A673 (cell line): ENCODE data around the gene GABBR1. TPM values are rescaled to one million over a fixed set of nuclear protein-coding genes. Genes with fewer than 3 reads are reported as not detected.

ENCODE experiments used
- BruUV-seq: library from RNA; stranded (reverse); fragments of 400-500 nt; replicated peaks from 2 replicates; lab custom pipeline; 2021; lab: Mats Ljungman, UMichigan
- CTCF ChIA-PET: fragments of 300-600 bp; sonication (Branson Sonifier 250); formaldehyde crosslinking; loops from one replicate; lab custom pipeline; 2022; ENCODE audit warnings: antibody characterized with exemption; lab: Charles Lee
- POLR2A ChIA-PET: fragments of 300-600 bp; sonication (Branson Sonifier 250); formaldehyde crosslinking; loops from one replicate; lab custom pipeline; 2022; ENCODE audit warnings: antibody characterized with exemption; ENCODE audit not compliant: low non-redundant PET; lab: Charles Lee
- DNase-seq: peaks from one replicate; pipeline ENCODE4 v3.0.0-alpha.2; 2015; ENCODE audit warnings: low spot score
- H3K27ac ChIP-seq: fragments of 200-600 bp; sonication (generic); 2 replicates; pipeline ENCODE4 v1.5.1; 2016; ENCODE audit warnings: mixed run types, low read depth, mild to moderate bottlenecking, mixed read lengths, antibody characterized with exemption, low read length; ENCODE audit not compliant: poor library complexity, severe bottlenecking
- H3K27me3 ChIP-seq: fragments of 200-600 bp; sonication (generic); replicated peaks from 2 replicates; pipeline ENCODE4 v1.6.1; 2017; ENCODE audit warnings: mixed run types, low read depth, mild to moderate bottlenecking, mixed read lengths, antibody characterized with exemption, low read length; ENCODE audit not compliant: insufficient read depth, poor library complexity
- H3K36me3 ChIP-seq: fragments of 200-600 bp; sonication (generic); 2 replicates; pipeline ENCODE4 v1.6.1; 2016; ENCODE audit warnings: mixed run types, mild to moderate bottlenecking, mixed read lengths, antibody characterized with exemption, low read length; ENCODE audit not compliant: insufficient read depth, poor library complexity, severe bottlenecking
- H3K4me1 ChIP-seq: fragments of 200-600 bp; sonication (generic); 2 replicates; pipeline ENCODE4 v1.6.1; 2017; ENCODE audit warnings: mixed run types, mild to moderate bottlenecking, mixed read lengths, antibody characterized with exemption, low read length; ENCODE audit not compliant: insufficient read depth, poor library complexity, severe bottlenecking
- H3K4me3 ChIP-seq: fragments of 200-600 bp; sonication (generic); 2 replicates; pipeline ENCODE4 v1.5.1; 2016; ENCODE audit warnings: low read depth, mixed run types, mild to moderate bottlenecking, mixed read lengths, low read length; ENCODE audit not compliant: poor library complexity, severe bottlenecking
- H3K9me3 ChIP-seq: fragments of 200-600 bp; sonication (generic); 2 replicates; pipeline ENCODE4 v1.6.1; 2016; ENCODE audit warnings: mixed run types, low read depth, mild to moderate bottlenecking, mixed read lengths, antibody characterized with exemption, low read length; ENCODE audit not compliant: poor library complexity, severe bottlenecking
- EZH2 ChIP-seq: fragments of 200-600 bp; sonication (generic); IDR thresholded peaks from 2 replicates; pipeline ENCODE4 v1.6.1; 2017; ENCODE audit warnings: borderline replicate concordance, low read depth, mild to moderate bottlenecking, mixed read lengths, antibody characterized with exemption, low read length; ENCODE audit not compliant: poor library complexity, severe bottlenecking
- intact Hi-C: fragments of 100-400 bp; cut with micrococcal nuclease; formaldehyde crosslinking; loops from one replicate; pipeline ENCODE4 v1.10.0; 2022; ENCODE audit not compliant: unreplicated experiment
- total RNA-seq: library from RNA; stranded (reverse); gene quantifications from 2 replicates; pipeline ENCODE4 v1.2.3, GENCODE V29; 2021
- TF ChIP-seq, protein P1 (sequence below): fragments of 300-800, 200-600 bp; sonication (generic); conservative IDR thresholded peaks from 2 replicates; pipeline ENCODE4 v1.5.1; 2017; ENCODE audit warnings: low read depth, mild to moderate bottlenecking, antibody characterized with exemption, low read length, moderate library complexity, mixed read lengths

The GABBR1 gene
- total RNA-seq, 1 experiment from 2014 or later = 81.3 TPM

- no peak within 1 kb of the TSS for H3K4me3 ChIP-seq
- no peak for DNase-seq
- no peaks in the 10 kb centered on the region for H3K9me3 ChIP-seq
- H3K4me1 ChIP-seq = no peaks in the 10 kb centered on the region
- no peaks in the 10 kb centered on the region for H3K36me3 ChIP-seq
- intact Hi-C loops = no loop called here
- no peak for TF ChIP-seq EZH2
- TF ChIP-seq, protein P1, sequence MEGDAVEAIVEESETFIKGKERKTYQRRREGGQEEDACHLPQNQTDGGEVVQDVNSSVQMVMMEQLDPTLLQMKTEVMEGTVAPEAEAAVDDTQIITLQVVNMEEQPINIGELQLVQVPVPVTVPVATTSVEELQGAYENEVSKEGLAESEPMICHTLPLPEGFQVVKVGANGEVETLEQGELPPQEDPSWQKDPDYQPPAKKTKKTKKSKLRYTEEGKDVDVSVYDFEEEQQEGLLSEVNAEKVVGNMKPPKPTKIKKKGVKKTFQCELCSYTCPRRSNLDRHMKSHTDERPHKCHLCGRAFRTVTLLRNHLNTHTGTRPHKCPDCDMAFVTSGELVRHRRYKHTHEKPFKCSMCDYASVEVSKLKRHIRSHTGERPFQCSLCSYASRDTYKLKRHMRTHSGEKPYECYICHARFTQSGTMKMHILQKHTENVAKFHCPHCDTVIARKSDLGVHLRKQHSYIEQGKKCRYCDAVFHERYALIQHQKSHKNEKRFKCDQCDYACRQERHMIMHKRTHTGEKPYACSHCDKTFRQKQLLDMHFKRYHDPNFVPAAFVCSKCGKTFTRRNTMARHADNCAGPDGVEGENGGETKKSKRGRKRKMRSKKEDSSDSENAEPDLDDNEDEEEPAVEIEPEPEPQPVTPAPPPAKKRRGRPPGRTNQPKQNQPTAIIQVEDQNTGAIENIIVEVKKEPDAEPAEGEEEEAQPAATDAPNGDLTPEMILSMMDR = no peak
- peaks cover 79% of the 10 kb centered on the region for H3K27me3 ChIP-seq
- ChIA-PET CTCF (no interaction called here), POLR2A (no interaction called here)
- H3K27ac ChIP-seq = no peak within 1 kb of the TSS
- BruUV-seq = no TSS peak
These were observed 73.3 kb downstream of the GABBR1 start, which contains the start of gene UBD for GRCh38 chr6:29559524-29560287. Gene UBD, minus strand, starts transcription at chr6:29559732. Its CDS starts 31 bp downstream, at chr6:29559701.

DNA sequence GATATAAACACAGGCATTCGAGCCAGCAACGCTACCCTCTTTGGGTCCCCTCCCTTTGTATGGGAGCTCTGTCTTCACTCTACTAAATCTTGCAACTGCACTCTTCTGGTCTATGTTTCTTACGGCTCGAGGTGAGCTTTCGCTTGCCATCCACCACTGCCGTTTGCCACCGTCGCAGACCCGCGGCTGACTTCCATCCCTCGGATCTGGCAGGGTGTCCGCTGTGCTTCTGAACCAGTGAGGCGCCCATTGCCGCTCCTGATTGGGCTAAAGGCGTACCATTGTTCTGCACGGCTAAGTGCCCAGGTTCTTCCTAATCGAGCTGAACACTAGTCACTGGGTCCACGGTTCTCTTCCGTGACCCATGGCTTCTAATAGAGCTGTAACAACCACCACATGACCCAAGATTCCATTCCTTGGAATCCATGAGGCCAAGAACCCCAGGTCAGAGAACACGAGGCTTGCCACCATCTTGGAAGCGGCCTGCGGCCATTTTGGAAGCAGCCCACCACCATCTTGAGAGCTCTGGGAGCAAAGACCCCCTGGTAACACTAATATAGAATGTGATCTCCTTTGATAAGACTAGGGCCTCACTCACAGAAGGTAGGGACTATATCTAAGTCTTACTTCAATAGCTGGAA is 74.4 kb downstream of the GABBR1 start:
- H3K36me3 ChIP-seq = no peaks in the 10 kb centered on the region
- peaks cover 83% of the 10 kb centered on the region for H3K27me3 ChIP-seq
- no peak overlapping the region for H3K27ac ChIP-seq
- DNase-seq = no peak
- H3K4me1 ChIP-seq = no peaks in the 10 kb centered on the region
- ChIA-PET POLR2A (no interaction called here), CTCF (no interaction called here)
- intact Hi-C loops = no loop called here
- no TSS peak for BruUV-seq
- H3K4me3 ChIP-seq = no peak overlapping the region
- TF ChIP-seq EZH2 = no peak
- TF ChIP-seq, protein P1 = no peak
- H3K9me3 ChIP-seq = no peaks in the 10 kb centered on the region

DNA sequence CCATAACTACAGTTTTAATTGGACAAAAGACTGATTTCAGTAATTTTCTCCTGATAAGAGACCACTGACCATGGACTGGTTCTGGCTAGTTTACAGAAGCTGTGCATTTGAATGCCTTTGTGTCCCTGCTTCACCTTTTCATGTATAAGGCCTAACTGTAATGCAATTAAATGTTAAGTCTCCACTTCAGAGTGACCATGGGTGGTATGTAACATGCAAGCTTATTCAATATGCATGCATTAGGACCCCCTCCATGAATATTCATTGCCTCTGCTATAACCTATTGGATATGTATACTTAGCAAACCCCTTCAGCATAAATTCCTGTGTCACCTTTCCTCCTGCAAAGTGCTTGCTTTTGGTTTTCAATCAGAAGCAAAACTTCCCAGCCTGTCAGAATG is 75.7 kb downstream of the GABBR1 start:
- no peak for DNase-seq
- Histone ChIP-seq H3K9me3 (no peaks in the 10 kb centered on the region), H3K27me3 (peaks cover 83% of the 10 kb centered on the region), H3K36me3 (no peaks in the 10 kb centered on the region), H3K4me3 (no peak overlapping the region), H3K4me1 (no peaks in the 10 kb centered on the region), H3K27ac (no peak overlapping the region)
- ChIA-PET CTCF (no interaction called here), POLR2A (no interaction called here)
- BruUV-seq = no TSS peak
- TF ChIP-seq EZH2 = no peak
- TF ChIP-seq, protein P1 = no peak
- intact Hi-C loops = no loop called here
